Keratinocyte (primary cell): ENCODE measurements around the gene AFG1L. TPM values are rescaled to one million over a fixed set of nuclear protein-coding genes. Genes with fewer than 3 reads are reported as not detected.

Experiments used
- DNase-seq: peaks from one replicate; pipeline ENCODE4 v3.0.0-alpha.2; 2011; ENCODE audit warnings: low read depth, missing footprints, low spot score
- FAIRE-seq: peaks from 2 replicates; lab custom pipeline; 2011; peaks lifted over from hg19 to GRCh38; lab: Jason Lieb, UNC
- H2AFZ ChIP-seq: 2 replicates; pipeline ENCODE4 v1.6.0; 2012; ENCODE audit warnings: low read length, control low read depth, inconsistent platforms; ENCODE audit not compliant: control insufficient read depth
- H3K27ac ChIP-seq: 2 replicates; pipeline ENCODE4 v1.5.1; 2011; ENCODE audit warnings: low read length; ENCODE audit not compliant: control insufficient read depth, insufficient read depth
- H3K27me3 ChIP-seq: 3 replicates; pipeline ENCODE4 v1.6.0; 2011; ENCODE audit warnings: low read length; ENCODE audit not compliant: control insufficient read depth, insufficient read depth; ENCODE audit errors: extremely low read depth
- H3K36me3 ChIP-seq, 2 experiments: 2 replicates in 1 of 2; 3 replicates in 1 of 2; pipeline ENCODE4 v1.5.1; 2011; ENCODE audit warnings: low read length in 2 of 2, mild to moderate bottlenecking in 1 of 2; ENCODE audit not compliant: control insufficient read depth in 2 of 2, insufficient read depth in 2 of 2; ENCODE audit errors: extremely low read depth in 1 of 2
- H3K4me1 ChIP-seq: 3 replicates; pipeline ENCODE4 v1.5.1; 2011; ENCODE audit warnings: low read length; ENCODE audit not compliant: control insufficient read depth, insufficient read depth; ENCODE audit errors: extremely low read depth
- H3K4me2 ChIP-seq: 3 replicates; pipeline ENCODE4 v1.6.0; 2011; ENCODE audit warnings: low read depth, low read length; ENCODE audit not compliant: control insufficient read depth, insufficient read depth; ENCODE audit errors: extremely low read depth
- H3K4me3 ChIP-seq, 3 experiments: fragments of 200-600 bp in 1 of 3; sonication (generic) in 1 of 3; 2 replicates in 2 of 3; 3 replicates in 1 of 3; pipeline ENCODE4 v1.5.1; 2011 to 2016; ENCODE audit warnings: low read length in 3 of 3, mild to moderate bottlenecking in 3 of 3, control low read depth in 2 of 3, inconsistent platforms in 1 of 3, low read depth in 1 of 3, mixed read lengths in 1 of 3, mixed run types in 1 of 3, moderate library complexity in 1 of 3; ENCODE audit not compliant: control insufficient read depth in 2 of 3, insufficient read depth in 2 of 3; ENCODE audit errors: extremely low read depth in 1 of 3
- H3K79me2 ChIP-seq: 2 replicates; pipeline ENCODE4 v1.6.0; 2012; ENCODE audit warnings: low read length; ENCODE audit not compliant: control insufficient read depth, insufficient read depth
- H3K9ac ChIP-seq: 3 replicates; pipeline ENCODE4 v1.6.0; 2011; ENCODE audit warnings: low read length; ENCODE audit not compliant: control insufficient read depth, insufficient read depth; ENCODE audit errors: extremely low read depth
- H3K9me1 ChIP-seq: 3 replicates; pipeline ENCODE4 v1.6.0; 2011; ENCODE audit warnings: low read length; ENCODE audit not compliant: control insufficient read depth, insufficient read depth; ENCODE audit errors: extremely low read depth
- H3K9me3 ChIP-seq: 2 replicates; pipeline ENCODE4 v1.5.1; 2012; ENCODE audit warnings: low read depth, low read length; ENCODE audit not compliant: control insufficient read depth
- H4K20me1 ChIP-seq: 3 replicates; pipeline ENCODE4 v1.6.0; 2011; ENCODE audit warnings: low read length; ENCODE audit not compliant: control insufficient read depth, insufficient read depth; ENCODE audit errors: extremely low read depth
- CTCF ChIP-seq, 3 experiments: IDR thresholded peaks in 1 of 3; conservative IDR thresholded peaks in 1 of 3; optimal IDR thresholded peaks in 1 of 3; 2 replicates in 2 of 3; 3 replicates in 1 of 3; pipeline versions ENCODE3 to v1.5.1; 2011; ENCODE audit warnings: low read length in 3 of 3, mild to moderate bottlenecking in 3 of 3, moderate library complexity in 2 of 3, control low read depth in 1 of 3, inconsistent platforms in 1 of 3; ENCODE audit not compliant: insufficient read depth in 2 of 3; ENCODE audit errors: extremely low read depth in 1 of 3
- EZH2 ChIP-seq: IDR thresholded peaks from one replicate; pipeline ENCODE4 v1.6.1; 2012; ENCODE audit warnings: inconsistent platforms, mild to moderate bottlenecking, low read length, moderate library complexity
- dilution Hi-C: fragments of 300-500 bp; cut with MboI; formaldehyde crosslinking; loops from one replicate; pipeline ENCODE4 v1.7.0; 2020; ENCODE audit warnings: low sequenced_read_pairs; ENCODE audit not compliant: extremely low pct_ligation_motif_present
- polyA plus RNA-seq, 5 experiments: library from polyadenylated mRNA; depleted of rRNA in 3 of 5; stranded (reverse) in 3 of 5; stranded (forward) in 1 of 5; unstranded in 1 of 5; fragments of >200 nt; gene quantifications; 1 replicate in 1 of 5; 2 replicates in 3 of 5; 3 replicates in 1 of 5; pipeline versions ENCODE4 v1.2.1 to v1.2.3, GENCODE V29; 2011 to 2012; ENCODE audit warnings: missing spikeins in 2 of 5, low read depth in 1 of 5, low replicate concordance in 1 of 5

Gene AFG1L
- polyA plus RNA-seq, 1 donor (not counting 4 experiments of a cell fraction or from before 2014, with no cell fraction given), result 3.1 TPM

GRCh38 chr6:108350528-108350927 is 55.7 kb downstream of the AFG1L start:
- DNase-seq (no peak), FAIRE-seq (no peak)
- Histone ChIP-seq H3K9me3 (no peaks in the 10 kb centered on the region), H4K20me1 (no peaks in the 10 kb centered on the region), H3K27me3 (no peaks in the 10 kb centered on the region), H3K36me3 (no peaks in the 10 kb centered on the region), H3K4me2 (no peak overlapping the region), H2AFZ (no peak overlapping the region), H3K4me3 (no peak overlapping the region), H3K27ac (no peak overlapping the region), H3K4me1 (no peaks in the 10 kb centered on the region), H3K9me1 (no peaks in the 10 kb centered on the region), H3K9ac (no peak overlapping the region), H3K79me2 (no peaks in the 10 kb centered on the region)
- dilution Hi-C loops, result no loop called here
- no peak for TF ChIP-seq CTCF (optimal IDR thresholded peaks at IDR 0.05 in 1 of 3, IDR thresholded peaks at IDR 0.05 in 1 of 3, conservative IDR thresholded peaks at IDR 0.05 in 1 of 3; ENCODE audit: extremely low read depth in 1 of 3, insufficient read depth in 2 of 3, low read length in 3 of 3)
- no peak for TF ChIP-seq EZH2

GRCh38 chr6:108353853-108354252 is 59.0 kb downstream of the AFG1L start:
- Histone ChIP-seq H3K4me3 (no peak overlapping the region), H2AFZ (no peak overlapping the region), H3K36me3 (no peaks in the 10 kb centered on the region), H3K79me2 (no peaks in the 10 kb centered on the region), H3K27me3 (no peaks in the 10 kb centered on the region), H3K4me2 (no peak overlapping the region), H3K9ac (no peak overlapping the region), H4K20me1 (no peaks in the 10 kb centered on the region), H3K9me1 (no peaks in the 10 kb centered on the region), H3K9me3 (no peaks in the 10 kb centered on the region), H3K4me1 (no peaks in the 10 kb centered on the region), H3K27ac (no peak overlapping the region)
- FAIRE-seq (no peak), DNase-seq (no peak)
- dilution Hi-C loops, result no loop called here
- TF ChIP-seq CTCF (optimal IDR thresholded peaks at IDR 0.05 in 1 of 3, IDR thresholded peaks at IDR 0.05 in 1 of 3, conservative IDR thresholded peaks at IDR 0.05 in 1 of 3; ENCODE audit: extremely low read depth in 1 of 3, insufficient read depth in 2 of 3, low read length in 3 of 3) (no peak), EZH2 (no peak)
